Effector CD4-positive, alpha-beta T cell (primary cell): ENCODE results near the gene FUT9.
"Not testable (repeated sequence)": the region's sequence is repeated elsewhere in the genome, so short reads cannot be mapped to it uniquely, and the experiment has no call there.

Experiments
- DNase-seq: peaks from one replicate; pipeline ENCODE4 v3.0.0-alpha.2; 2020

FUT9 gene

DNA sequence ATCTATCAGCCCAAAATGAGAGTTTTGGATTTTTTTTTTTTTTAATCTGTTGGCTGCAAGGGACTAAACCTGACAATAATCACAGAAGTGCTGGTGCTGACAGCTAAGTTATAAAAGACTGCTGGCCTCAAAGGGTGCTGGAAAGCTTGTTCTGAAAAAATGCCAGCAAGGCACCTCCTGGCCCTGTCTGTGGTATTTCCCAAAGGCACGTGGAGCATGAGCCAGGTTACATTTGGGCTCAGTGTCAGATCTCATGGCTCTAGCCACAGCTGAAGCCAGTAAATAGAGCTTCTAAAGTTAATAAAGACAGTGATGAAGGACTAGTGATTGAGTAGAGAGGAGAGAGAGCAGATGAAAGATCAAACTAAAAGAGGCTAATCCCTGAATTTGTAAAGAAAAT lies 178.9 kb downstream of the FUT9 start:
- DNase-seq, result no peak

DNA sequence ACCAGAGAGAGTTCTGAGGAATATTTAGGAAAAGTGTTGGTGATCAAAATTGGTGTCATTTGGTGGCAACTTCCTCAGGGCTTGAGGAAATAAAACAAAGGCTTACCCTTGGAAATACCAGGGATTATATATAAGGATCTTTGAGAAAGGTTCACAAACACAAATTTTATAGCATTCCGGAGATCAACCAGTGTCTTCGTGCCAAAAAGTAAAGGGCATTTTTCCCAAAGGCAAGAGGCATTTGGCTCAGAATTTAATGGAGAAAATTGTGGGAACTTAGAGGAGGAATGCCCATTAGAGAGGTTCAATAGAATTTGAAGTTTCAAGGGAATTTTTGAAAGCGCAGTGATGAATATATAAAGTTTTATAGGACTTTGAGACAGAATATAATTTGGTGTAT lies 179.5 kb downstream of the FUT9 start:
- no peak for DNase-seq

DNA sequence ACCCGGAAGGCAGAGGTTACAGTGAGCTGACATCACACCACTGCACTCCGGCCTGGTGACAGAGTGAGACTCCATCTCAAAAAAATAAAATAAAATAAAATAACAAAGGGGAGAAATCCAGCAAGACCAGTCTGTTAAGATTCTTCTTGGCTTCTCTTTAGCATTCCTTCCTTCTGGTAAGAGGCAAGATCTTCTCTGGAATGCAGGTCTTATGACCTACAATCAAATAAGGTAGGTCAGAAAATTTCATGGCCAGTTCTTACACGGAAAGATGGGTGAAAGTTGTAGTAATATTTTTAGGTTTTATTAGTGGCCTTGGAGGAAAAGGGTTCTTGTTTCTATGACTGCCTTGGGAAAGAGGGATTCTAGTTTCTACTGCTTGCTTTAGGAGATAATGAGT lies 180.9 kb downstream of the FUT9 start:
- DNase-seq, result no peak

DNA sequence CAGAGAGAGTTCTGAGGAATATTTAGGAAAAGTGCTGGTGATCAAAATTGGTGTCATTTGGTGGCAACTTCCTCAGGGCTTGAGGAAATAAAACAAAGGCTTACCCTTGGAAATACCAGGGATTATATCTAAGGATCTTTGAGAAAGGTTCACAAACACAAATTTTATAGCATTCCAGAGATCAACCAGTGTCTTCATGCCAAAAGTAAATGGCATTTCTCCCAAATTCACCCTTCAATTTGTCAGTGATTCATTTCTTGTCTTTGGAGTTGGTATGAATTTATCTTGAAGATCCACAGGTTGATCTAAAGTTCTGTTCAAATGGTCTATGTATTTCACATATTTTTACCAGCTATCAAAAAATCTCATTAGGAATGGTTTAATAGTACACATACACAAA lies 181.5 kb downstream of the FUT9 start:
- no peak for DNase-seq

DNA sequence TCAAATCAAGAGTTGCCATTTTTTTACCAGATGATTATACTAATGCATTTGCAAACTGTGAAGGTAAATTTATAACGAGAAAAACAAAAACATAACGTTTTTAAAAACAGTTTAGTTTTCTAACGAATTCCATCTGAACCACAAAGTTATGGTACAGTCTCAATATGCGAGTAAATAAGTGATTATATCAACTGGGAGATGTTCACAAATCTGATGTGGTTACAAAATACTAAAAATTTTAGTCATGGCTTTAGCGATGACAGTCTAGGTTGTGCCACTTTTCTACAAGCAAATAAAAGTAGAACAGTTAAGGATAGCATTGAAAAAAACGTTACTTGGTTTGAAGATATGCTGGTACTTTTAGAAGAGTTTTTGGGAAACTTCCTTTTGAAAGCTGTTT lies 186.8 kb downstream of the FUT9 start:
- no peak for DNase-seq

DNA sequence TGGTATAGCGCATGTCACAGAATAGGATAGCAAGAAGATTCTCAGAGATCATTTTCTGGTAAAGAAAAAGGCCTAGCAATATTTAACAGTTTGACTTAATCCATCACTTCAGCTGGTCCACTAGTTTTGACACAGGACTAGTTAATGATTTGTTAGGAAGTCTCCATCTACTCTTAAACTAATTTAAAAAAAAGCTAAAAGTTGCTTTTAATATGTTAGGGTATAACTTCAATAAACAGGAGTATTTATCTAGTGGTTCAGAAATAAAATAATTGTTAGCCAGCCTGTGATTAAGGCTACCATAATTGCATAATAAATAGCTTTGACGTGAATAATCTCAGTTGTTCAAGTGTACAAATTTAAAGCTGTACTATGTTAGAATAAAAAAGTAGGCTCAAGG lies 195.6 kb downstream of the FUT9 start:
- no peak for DNase-seq

DNA sequence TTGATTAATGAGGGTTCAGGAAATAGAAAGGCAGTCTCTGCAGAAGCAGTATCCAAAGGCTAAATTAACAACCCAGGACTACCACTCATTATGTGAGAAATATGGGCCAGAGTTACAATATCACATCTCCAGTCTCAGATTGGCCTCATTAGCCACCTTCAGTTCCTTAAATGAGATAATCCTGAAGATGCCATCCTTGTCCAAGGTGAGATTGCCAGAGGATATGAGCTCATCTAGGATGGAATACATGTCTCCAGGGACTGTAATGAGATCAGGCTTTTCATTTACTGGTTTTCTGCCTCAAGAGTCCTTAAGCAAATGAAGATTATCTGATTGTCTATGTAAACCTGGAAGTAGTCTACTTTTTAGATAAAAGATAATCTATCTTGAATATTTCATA lies 196.3 kb downstream of the FUT9 start:
- no peak for DNase-seq

DNA sequence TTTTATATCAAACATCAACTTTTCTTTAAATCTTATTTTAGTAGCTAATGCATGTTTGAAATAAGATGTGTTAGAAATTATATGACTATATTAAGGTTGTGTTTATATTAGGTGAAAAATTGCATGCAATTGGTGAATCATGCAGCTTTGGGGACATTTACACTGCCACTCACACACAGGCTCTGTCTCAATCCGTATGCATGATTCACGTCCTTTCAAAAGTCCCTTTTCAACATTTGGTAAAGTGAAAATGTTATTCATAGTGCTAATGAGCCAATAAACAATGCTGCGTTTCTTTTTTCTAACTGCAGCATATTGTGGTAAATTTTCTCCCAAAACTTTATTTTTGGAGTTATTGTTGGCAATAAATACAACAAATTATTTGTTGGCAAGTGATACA lies 198.0 kb downstream of the FUT9 start:
- no peak for DNase-seq

DNA sequence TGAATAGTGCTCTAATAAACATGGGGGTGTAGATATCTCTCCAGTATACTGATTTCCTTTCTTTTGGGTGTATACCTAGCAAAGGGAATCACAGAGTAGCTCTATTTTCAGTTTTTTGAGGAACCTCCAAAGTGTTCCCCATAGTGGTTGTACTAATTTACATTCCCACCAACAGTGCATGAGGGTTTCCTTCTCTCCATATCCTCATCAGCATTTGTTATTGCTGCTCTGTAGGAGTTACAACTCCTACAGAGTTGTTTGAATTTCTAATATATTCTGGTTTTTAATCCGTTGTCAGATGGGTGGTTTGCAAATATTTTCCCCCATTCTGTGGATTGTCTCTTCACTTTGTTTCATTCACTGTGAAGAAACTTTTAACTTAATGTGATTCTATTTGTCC lies 207.9 kb downstream of the FUT9 start:
- DNase-seq, result no peak

DNA sequence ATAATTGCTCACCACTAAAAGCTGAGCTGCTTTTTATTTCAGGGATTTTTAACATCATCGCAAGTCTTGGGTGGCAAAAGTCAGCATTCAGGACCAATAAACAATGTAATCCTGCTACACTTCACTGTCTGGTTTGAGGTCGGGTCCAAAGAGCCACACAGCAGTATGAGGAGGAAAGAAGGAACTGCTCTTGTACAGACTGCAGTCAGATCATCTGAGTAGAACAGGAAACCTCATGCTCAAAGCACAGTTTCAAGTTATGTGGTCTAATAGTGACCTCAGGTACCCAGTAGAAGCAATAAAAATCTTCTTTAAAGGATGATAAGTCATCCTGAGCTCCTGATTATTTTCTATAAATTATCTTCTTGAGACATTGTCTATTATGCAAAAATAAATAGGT lies 211.4 kb downstream of the FUT9 start:
- DNase-seq, result no peak

DNA sequence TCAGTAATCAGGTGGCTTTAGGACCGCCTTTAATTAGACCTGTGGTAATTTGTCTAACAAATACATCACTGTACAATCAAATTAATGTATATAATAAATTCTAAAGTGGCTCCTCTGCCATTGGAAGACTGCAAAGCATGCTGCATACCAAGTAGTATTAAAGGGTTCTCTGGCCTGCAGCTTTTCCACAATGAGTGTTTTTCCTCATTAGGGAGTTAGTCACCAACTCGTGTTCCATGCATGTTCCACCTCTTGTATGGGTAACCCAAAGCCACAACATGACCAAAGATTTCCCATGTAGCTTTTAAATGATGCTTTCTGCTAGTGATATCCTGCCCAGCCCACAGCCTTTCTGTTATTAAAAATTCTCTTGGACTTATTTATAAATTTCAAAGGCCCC lies 218.7 kb downstream of the FUT9 start:
- no peak for DNase-seq

DNA sequence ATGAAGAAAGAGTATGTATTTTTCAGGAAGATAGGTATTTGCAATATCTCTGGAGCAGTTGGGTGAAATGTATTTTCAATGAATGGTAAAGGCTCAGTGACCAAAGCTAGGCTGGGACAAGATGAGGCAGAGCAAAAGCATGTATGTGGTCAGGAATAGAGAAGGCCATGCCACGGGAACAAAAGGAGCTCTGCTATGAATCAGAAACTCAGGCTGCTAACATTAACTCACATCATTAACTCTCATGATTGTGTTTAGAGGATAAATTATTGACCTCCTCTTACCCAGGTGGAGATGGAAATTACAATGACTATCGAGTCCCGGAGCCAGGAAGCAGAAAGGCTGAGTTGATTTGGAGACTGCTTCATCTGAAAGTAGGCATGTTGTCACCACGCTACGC lies 220.2 kb downstream of the FUT9 start:
- DNase-seq, result no peak

DNA sequence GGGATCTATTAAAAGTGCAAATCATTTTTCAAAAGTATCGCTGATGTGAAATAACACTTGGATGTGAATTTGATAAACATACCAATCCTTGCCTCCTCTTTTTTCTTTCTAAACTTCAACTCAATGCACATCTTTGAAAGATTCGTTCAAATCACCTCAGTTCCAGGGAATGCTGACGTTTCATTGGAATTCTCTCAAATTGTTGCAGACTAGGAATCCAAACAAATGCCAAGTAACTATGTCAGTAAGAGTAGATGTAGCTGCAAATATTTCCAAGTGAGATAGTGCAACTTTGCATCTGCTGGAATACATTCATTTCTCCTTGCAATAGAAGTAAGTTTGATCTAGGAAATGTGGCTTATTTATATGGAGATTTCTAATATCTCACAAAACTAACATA lies 220.7 kb downstream of the FUT9 start:
- DNase-seq, result no peak

DNA sequence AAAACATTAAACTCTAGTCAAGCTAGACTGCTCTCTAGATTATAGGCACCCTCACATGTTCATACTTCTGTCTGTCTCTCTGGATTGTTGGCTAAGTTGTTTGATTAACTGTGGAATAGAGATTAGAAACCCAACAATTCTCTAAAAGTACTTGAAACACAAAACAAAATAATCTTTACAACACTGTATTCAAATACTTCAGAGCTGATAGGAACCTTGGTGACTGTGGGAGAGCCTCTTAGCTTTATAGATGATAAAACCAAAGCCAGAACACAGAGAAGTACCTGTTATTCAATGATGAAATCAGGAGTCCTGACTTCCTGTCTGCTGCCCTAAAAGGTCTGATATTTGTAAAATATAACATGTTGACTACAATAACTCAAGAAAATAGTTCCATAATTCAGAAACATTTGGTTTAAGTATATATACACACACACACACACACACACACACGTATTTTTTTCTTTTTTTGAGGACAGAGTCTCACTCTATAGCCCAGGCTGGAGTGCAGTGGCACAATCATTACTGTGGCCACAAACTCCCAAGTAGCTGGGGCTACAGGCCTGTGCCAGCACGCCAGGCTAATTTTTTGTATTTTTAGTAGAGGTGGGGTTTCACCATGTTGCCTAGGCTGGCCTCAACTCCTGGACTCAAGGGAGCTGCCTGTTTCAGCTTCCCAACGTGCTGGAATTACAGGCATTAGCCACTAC lies 222.0 kb downstream of the FUT9 start:
- DNase-seq, result no peak

DNA sequence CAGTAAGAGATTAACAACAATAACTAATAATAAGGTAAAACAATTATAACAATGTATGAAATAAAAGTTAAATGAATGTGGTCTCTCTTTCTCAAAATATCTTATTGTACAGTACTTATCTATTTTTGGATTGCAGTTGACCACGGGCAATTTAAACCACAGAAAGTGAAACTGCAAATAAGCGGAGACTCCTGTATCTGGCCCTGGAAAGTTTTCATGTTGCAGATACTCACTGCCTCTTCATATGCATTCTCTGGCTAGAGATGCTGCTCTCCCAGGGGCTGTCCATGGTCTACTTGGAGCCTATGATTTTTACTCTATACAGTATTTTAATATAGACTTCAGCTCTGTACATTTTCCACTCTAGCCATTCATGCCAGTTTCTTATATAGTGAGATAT lies 230.8 kb downstream of the FUT9 start:
- no peak for DNase-seq

DNA sequence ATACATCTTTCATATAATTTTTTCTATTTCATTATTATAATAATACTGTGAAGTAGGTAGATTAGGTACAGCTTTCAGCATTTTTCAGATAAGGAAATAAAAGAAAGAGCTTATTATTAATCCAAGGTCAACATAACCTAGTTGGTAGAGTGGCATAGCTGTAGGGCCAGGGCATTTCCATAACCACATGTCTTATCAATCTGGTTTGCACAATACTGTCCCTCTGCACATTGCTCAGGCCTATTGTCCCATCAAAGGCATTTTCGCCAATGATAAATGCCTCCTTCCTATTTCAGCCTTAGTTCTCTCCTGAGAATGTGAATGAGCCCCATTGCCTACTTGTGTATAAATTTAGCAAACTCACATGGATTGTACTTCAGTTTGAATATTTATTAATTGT lies 234.0 kb downstream of the FUT9 start:
- DNase-seq, result no peak

DNA sequence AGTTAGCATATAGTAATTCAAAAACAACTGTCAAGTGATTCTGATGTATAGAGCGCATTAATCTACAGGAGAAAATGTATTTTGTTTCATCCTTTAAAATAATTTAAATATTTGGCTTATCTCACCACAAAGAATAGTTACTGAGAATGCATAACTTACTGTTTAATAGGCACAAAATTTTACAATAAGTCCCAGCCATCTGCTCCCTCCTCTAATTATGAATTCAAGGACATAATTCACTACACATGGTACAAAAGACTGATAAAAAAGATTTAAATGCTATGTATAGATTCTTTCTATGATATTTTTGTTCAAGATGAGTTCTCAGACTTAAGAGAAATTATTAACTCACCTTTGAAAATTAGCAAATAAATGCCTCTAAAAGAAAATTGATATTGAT lies 242.0 kb downstream of the FUT9 start:
- no peak for DNase-seq

DNA sequence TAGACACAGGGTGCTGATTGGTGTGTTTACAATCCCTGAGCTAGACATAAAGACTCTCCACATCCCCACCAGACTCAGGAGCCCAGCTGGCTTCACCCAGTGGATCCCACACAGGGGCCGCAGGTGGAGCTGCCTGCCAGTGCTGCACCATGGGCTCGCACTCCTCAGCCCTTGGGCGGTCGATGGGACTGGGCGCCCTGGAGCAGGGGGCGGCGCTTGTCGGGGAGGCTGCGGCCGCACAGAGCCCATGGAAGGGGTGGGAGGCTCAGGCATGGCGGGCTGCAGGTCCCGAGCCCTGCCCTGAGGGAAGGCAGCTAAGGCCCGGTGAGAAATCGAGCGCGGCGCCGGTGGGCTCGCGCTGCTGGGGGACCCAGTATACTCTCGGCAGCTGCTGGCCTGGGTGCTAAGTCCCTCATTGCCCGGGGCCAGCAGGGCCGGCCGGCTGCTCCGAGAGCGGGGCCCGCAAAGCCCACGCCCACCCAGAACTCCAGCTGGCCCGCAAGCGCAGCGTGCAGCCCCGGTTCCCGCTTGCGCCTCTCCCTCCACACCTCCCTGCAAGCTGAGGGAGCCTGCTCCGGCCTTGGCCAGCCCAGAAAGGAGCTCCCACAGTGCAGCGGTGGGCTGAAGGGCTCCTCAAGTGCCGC lies 245.1 kb downstream of the FUT9 start:
- DNase-seq, result not testable (repeated sequence)
